GM03348 (cell line): ENCODE measurements around the gene FMNL2.
"Not testable (repeated sequence)": the region's sequence is repeated elsewhere in the genome, so short reads cannot be mapped to it uniquely, and the experiment has no call there.

Source experiments
- DNase-seq: peaks from one replicate; pipeline ENCODE4 v3.0.0; 2012; ENCODE audit warnings: low spot score

The FMNL2 gene

DNA sequence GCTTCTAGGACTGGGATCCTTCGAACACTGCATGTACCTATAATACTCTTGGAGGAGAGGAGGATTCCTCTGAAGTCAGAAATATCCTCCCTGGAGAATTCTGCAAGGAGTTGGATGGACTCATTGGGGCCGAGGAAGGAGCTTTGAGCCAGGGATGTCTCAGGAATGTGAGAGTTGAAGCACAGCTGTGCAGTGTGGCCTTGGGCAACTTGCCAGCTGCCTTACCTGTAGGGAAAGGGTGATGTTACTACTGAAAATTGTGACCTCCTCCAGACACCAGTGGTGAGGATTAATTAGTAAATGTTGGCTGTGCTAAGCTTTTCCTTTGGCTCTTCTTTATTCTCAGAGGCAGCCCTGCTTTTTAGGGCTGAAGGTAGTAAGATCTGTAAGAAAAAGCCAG lies 41.4 kb downstream of the FMNL2 start:
- DNase-seq, result no peak

DNA sequence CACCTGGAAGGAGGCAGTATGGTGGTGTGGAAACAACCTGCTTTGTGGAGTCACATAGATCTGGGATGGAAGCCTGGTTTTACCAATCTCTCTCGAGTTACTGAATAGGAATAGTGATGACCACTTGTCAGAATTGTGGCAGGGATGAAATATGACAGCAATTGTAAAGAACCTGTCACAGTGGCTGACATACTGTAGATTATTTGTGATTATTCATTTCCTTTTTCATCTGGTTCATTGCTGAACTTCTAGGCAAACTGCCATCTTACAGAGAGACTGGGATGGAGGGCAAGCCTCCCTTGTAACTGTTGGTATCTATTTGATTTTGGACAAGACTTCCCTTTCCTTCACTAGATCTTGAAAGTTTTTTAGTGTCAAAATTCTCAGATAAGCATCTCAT lies 42.0 kb downstream of the FMNL2 start:
- DNase-seq, result no peak

DNA sequence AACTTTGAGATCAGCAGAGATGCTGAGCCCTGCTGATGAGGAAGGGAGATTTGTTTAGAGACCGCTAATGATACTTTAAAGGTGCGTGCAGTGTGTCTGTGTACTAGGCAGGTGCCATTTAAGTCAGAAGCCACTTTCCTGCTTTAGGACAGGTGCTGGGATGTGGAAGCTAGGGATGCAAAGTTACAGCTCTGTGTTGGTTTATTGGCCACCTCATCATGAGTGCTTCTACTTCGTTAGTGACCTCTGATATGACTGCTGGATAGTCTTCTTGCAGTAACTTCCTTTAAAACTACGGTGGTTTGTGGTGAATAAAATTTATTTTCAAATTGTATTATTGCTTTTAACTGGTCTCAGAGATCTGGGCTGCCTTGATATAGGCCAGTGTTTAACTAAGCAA lies 44.1 kb downstream of the FMNL2 start:
- DNase-seq, result no peak

DNA sequence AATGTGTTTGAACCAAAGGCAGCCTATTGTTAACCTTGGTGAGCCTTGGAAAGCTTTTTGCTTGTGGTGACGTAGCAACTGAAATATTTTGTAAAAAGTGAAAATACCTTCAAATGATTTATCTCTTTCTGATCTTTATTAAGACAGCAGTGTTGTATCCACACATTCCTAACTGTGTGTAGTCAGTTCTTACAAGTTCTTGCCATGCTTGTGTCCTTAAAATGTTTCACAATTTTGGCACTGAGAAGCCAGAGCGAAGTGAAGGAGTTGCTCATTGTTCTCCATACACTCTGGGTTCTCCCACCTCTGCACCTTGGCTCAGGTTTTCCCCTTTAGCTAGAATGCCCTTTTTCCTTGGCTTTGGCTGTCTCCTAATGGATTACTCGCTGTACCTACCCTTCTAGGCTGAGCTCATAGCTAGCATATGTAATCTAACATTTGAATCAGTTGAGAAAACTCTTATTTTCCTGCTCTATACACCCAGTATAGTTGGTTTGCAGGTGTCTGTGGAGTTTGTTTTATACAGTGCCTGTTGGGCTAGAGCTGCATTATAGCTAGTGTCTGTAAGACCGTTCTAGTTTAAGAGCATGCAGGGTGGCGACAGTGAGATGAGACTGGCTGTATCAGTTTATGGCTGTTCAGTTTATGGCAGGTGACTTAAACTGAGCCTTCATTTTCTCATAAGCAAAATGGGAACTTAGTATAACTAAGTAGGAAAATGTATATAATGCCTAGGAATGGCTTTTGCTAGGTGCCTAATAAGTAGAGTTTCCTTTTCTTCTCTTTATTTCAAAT lies 45.5 kb downstream of the FMNL2 start:
- DNase-seq, result no peak

DNA sequence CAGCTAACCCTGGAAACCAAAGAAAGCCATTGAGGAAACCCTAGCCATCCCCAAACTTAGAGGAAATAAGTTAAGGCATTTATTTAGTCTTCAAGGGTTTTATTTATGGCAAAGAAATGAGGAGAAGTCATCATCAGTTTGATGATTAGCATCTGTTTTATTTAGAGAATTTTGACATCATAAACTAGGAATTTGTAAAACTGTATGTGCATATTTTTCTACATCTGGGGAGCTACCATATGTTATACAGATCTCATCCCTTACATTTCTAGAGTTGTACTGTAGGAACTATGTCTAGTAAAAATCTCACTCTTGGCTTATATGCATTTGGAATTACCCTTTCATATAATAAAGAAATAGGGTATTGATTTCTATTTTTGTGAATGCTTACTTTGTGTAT lies 48.7 kb downstream of the FMNL2 start:
- DNase-seq, result peak; percentile 14

DNA sequence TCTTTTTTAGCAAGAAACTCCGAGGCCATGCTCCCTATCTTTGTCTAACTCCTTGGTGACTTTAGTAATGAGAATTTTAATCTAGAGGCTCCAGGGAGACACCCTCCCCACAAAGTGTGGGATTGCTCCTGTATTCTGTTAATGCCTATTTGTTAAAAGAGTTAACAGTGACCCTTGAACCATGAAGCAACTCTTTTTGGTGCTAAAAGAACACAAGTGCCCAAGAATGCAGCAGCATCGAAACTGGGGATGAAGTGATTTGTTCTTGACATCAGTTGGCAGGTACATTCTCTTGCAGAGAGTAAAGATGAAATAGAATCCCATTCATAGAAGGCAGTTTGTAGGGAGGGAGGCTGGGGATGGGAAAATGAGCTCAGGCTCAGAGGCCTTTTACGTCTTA lies 50.0 kb downstream of the FMNL2 start:
- no peak for DNase-seq

DNA sequence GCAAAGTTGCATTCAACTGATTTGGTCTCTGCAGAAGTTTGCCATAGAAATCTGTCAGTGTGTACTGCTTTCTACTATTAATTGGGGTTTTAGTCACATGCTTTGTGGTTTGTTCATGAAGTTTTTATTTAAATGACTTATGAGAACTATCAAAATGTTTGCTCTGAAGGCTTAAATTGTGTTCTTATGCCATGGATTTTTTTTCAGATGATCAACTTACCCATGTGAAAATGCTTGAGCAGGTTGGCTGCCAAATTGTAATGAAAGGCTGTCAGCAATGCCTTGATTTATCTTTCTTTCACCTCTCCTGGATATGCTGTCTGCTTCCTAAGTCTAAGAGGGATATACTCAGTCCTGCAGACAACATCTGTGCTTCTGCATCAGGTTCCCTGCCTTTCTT lies 50.7 kb downstream of the FMNL2 start:
- DNase-seq, result no peak

DNA sequence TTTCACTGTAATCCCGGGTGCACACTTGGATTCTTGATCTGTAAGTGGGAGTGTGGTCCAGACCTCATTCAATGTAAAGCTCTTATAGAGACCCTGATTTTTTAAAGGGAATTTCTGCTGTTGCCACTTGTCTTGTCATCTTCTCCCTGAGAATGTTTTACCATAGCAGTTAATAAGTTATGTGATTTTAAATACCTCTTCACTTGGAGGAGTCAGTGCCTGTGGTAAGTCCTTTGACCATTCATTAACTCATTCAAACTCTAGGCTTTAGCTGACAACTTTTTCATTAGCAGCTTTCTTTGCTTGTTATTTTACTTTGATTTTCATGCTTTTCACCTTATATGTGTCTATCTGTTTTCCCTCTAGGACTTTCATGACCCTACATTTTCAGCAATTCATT lies 51.3 kb downstream of the FMNL2 start:
- no peak for DNase-seq

DNA sequence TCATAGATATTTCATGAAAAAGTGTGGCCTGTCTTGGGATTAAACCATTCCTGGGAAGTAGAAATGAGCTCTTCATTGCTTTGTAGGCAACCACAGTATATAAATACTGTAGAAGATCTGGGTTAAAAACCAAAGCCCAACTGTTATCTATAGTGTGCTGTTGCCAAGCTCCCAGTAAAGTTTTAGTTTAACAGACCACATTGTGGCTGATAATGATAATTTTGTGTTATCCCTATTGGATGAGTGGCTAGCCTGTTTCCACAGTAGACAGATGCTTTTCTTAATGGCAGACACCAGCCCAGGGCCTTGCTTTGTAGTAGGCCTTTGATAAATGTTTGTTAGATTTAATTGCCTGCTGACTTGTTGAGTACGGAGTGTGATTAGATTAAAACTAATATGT lies 52.1 kb downstream of the FMNL2 start:
- no peak for DNase-seq

DNA sequence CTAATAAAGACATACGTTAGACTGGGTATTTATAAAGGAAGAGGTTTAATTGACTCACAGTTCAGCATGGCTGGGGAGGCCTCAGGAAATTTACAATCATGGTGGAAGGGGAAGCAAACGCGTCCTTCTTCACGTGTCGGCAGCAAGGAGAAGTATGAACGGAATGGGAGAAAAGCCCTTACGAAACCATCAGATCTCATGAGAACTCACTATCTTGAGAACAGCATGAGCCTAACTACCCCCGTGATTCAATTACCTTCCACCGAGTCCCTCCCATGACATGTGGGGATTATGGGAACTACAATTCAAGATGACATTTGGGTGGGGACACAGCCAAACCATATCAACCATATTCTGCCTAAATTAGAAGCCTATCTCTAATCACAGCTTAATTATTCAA lies 53.3 kb downstream of the FMNL2 start:
- DNase-seq, result not testable (repeated sequence)

DNA sequence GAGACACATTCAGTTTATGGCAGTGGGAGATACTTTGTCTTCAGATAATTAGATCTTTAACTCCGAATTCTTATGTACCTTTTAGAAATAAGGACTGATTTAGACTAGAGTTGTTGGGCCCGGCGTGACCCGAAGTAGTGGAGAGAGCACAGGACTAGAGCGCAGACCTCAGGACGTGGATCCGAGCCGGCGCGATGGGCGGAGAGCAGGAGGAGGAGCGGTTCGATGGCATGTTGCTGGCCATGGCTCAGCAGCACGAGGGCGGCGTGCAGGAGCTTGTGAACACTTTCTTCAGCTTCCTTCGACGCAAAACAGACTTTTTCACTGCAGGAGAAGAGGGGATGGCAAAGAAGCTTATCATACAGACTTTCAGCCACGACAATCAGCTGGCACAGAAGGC lies 54.5 kb downstream of the FMNL2 start:
- DNase-seq, result no peak

DNA sequence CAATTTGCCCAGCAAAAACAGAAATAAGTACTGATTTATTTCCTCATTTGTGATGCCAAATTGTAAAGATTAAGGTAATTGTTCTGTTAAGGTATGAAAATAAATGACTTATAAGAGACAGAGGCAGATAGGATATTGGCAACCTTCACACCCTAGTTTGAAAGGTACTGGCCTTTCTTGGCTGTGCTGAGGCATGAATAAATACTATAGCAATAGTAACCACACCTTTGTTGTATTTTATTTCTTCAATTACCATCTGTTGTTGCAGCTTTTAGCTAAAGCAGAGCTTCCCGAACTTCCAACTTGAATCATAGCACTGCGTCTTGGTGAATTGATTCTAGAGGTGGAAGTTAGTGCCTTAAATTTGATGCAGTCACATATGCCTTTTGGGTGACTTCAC lies 55.9 kb downstream of the FMNL2 start:
- DNase-seq, result no peak

DNA sequence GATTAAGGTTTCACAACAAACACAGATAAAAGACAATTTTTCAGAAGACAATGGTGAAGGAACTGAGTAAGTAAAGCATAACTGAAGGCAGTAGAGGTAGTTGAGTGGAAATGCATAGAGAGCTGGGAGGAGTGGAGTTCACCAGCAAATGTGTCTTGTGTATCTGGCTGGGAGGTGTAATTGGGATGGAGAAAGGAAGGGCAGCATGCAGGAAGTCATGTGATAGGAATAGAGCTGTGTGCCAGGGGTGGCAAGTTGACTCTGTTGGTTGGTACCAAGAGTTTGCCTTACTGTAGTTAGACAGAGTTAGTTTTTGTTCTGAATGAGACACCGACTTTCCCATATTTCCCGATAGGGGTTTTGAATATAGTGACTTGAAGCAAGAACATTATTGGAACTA lies 56.3 kb downstream of the FMNL2 start:
- no peak for DNase-seq

DNA sequence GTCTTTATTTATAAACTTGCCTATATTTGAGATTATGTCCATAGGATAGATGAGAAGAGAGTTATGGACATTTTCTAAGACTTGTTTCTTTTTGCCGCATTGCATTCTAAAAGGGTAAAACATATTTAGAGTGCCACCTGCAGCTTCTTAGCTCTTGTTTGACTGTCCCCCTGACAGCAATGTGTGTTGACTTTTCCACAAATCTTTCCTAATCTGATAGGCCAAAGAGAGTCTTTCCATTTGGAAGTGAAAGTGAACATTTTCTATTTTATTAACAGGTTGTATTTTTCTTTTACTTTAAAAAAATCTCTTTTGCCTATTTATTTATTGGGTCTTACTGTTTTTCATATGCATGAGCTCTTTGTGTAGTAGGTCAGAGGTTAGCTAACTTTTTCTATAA lies 58.4 kb downstream of the FMNL2 start:
- no peak for DNase-seq

DNA sequence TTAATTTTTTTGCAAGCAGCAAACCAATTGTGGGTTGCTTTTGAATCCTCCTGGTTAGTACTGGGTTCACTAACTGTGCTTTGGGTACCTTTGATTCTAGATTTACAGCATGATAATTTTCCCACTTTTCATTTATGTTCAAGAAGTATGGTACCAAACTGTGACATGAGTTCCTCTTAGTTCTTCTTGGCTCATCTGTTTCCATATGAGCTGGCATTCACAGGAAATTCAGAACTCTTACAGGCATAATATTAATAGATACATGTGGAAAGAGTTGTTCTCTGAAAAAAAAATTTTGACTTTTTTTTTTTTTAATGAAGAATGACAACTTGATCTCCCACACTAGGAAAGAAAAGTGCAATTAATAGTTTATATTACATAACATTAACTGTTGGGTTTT lies 59.4 kb downstream of the FMNL2 start:
- DNase-seq, result no peak

DNA sequence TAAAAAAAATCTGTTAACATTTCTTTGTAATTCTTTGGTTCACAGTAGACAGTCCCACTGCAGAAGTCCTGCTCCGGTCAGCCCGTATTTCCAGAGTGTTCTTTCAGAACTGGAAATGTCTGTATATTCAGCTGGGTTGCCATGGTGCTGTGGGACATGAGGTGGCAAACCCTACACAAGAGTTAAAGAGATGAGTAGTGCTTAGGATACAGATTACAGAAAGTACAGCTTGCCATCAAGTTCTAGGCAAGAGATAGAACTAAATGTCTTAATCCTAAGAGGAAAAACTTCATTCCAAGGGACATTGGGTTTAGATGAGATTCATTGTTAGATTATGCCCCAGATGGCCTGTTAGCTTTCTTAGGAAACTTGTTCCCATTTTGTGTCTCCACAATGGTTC lies 60.1 kb downstream of the FMNL2 start:
- no peak for DNase-seq

DNA sequence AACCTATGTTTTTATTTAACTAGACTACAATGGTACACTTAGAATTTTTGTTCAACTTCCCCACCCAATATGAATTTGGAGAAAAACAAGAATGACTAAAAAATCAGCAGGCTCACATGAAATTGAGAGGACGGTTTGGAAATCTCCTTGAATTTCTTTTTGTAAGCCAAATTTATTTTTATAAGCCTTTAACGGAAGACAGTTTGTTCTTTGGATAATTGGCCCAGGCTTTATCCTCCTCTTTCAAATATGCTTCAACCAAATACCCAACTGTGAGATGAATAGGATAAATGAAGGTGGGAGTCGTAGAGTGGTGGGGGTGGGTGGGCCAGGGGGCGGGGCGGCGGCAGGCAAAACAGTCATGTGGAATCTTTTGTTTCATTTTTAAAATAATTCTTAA lies 60.6 kb downstream of the FMNL2 start:
- peak; percentile 28 for DNase-seq

DNA sequence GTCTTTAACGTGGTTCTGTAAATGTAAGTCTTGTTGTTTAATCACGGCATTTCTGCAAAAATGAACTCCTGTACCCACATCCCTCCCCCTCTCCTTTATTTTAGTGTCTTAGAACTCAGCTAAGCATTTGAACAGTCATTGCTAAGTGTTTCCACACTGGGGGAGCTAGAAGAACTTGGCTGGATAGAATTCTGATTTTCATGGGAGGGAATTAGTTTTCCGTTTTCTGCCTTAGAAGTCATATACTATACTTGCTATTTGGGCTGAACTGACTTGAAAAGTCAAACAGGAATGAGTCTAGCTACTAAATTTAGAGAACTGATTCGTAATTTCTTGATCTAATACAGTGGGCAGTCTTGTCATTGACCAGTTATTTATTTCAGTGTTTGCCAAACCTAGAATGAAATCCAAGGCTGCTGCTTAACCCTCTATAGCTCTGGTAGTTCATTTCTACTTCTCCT lies 61.1 kb downstream of the FMNL2 start:
- peak; percentile 58 for DNase-seq

DNA sequence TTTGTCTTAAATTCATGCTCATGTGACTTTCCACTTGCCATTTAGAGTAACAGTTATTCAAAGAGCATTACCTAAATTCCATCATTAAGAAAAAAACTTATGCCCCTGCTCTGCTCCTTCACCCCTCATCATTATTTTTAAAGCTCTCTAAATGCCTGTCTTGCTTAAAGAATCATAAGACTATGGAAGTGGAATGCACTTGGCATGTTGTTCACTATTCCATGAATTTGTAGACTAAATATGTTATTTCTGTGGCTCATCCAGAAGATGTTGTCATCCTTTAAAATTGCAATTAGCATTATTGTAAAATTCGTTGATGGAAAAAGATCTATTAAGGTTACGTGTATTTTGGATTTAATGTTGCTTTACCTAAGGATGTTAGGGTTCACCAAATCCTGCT lies 61.8 kb downstream of the FMNL2 start:
- peak; percentile 35 for DNase-seq

DNA sequence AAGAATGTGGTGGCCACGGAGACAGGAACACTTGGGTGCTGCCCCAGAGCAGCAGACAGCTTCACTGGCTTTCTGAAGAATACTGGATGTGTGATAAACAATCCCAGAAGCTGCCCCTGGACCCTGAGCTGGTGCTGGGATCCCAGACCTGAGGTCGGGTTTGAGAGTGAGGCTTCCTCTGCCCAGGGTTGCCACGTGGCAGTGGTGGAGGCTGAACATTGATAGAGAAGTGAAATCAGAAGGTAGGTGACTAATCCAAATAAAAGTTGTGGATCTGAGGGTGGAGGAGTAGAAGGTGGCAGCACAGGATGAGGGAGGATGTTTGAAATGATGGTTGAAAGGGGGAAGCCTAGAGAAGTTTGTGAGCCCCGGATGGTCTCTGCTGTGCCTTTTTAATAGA lies 64.0 kb downstream of the FMNL2 start:
- no peak for DNase-seq

DNA sequence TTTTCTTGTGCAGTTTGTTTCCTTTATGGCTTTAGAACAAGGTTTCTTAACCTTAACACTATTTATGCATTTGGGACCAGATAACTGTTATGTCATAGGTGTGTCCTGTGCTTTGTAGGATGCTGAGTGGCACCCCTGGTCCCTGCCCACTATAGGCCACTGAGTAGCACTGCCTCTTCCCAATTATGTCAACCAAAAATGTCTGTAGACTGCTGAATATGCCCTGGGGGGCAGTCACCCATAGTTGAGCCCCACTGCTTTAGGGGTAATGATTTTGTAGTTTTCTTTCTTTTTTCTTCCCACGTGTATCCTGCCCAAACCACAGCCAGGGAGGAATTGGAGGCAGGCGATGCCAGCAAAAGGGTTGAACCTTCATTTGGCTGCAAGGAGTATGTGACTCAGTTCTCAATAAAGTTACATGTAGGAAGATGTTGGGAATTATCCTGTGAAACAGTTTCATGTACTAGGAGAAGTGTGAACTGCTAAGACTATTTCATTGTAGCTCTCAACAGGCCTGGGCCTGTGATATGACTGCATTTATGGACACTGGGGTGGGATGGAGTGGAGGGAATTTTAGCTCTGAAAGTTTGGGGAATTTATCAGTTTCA lies 65.7 kb downstream of the FMNL2 start:
- DNase-seq, result peak; percentile 37

DNA sequence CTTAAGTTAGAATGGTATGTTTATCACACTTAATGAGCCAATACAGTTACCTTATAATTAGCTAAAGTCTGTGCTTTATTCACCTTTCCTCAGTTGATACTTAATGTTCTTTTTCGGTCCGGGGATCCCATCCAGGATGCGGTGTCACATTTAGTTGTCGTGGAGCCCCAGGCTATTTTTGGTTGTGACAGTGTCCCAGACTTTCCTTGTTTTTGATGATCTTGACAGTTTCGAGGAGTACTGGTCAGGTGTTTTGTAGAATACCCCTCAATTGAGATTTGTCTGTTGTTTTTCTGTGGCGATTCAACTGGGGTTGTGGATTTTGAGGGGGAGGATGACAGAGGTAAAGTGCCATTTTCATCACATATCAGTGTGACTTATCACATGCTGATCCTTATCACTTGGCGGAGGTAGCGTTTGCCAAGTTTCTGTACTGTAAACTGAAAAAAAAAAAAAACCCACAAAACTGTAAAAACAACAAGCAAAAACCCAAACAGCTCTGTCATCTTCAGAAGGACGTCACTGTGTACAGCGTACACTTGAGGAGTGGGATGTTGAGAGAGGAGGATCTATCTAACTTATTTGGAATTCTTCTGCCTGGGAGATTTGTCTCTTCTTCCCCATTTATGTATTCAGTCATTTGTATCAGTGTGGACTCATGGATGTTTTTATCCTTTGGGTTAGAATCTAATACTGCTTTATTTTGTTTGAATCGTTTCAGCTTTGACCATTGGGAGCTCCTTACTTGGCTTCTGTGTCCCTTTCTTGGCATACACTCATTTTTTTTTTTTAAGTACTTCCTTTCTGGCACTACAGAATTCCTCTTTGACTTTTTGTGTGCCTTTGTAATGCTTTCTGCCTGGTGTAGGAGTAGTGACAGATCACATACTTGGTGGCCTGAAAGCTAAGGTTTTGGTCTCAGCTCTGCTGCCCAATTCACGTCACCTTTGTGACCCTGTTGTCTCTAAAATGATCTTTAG lies 68.1 kb downstream of the FMNL2 start:
- no peak for DNase-seq
